IMR-90 (cell line): ENCODE data around the gene FAM168B. TPM values are rescaled to one million over a fixed set of nuclear protein-coding genes. Genes with fewer than 3 reads are reported as not detected.

Experiments used
- ATAC-seq: fragments of 200-7000 bp; cut with Tn5 transposase; 2 replicates; pipeline ENCODE4 v1.9.1; 2020; ENCODE audit warnings: low read depth, mild to moderate bottlenecking, moderate library complexity
- BruUV-seq: library from RNA; stranded (reverse); fragments of 400-500 nt; replicated peaks from 2 replicates; lab custom pipeline; 2021; lab: Mats Ljungman, UMichigan
- CTCF ChIA-PET: fragments of 300-600 bp; formaldehyde crosslinking; extraction: SDS; loops from one replicate; lab custom pipeline; 2021; ENCODE audit warnings: antibody characterized with exemption; lab: Yijun Ruan, JAX
- POLR2A ChIA-PET: fragments of 300-600 bp; sonication (Branson Sonifier 250); formaldehyde crosslinking; loops from one replicate; lab custom pipeline; 2022; ENCODE audit warnings: antibody characterized with exemption; ENCODE audit not compliant: unreplicated experiment; lab: Charles Lee
- DNase-seq: peaks from one replicate; pipeline ENCODE4 v3.0.0; 2013
- H2AFZ ChIP-seq: replicated peaks from 2 replicates; pipeline ENCODE3; 2013; ENCODE audit warnings: low read length, mild to moderate bottlenecking; ENCODE audit not compliant: poor library complexity
- H2AK5ac ChIP-seq: 2 replicates; pipeline ENCODE4 v1.6.1; 2013; ENCODE audit warnings: low read depth, low read length, inconsistent platforms
- H2AK9ac ChIP-seq: replicated peaks from 2 replicates; pipeline ENCODE3; 2013; ENCODE audit warnings: mild to moderate bottlenecking, low read depth, low read length, moderate library complexity; ENCODE audit not compliant: poor library complexity
- H2BK120ac ChIP-seq: 2 replicates; pipeline ENCODE4 v1.6.1; 2013; ENCODE audit warnings: low read depth, low read length, inconsistent platforms
- H2BK15ac ChIP-seq: 3 replicates; pipeline ENCODE4 v1.6.1; 2013; ENCODE audit warnings: low read depth, low read length, inconsistent platforms
- H2BK20ac ChIP-seq: 2 replicates; pipeline ENCODE4 v1.6.1; 2013; ENCODE audit warnings: low read depth, mild to moderate bottlenecking, inconsistent platforms, low read length, moderate library complexity
- H2BK5ac ChIP-seq: 2 replicates; pipeline ENCODE4 v1.6.1; 2013; ENCODE audit warnings: mild to moderate bottlenecking, low read depth, low read length, inconsistent platforms; ENCODE audit not compliant: poor library complexity, severe bottlenecking
- H3K14ac ChIP-seq: replicated peaks from 2 replicates; pipeline ENCODE4 v1.6.1; 2013; ENCODE audit warnings: low read depth, low read length, inconsistent platforms
- H3K18ac ChIP-seq: 2 replicates; pipeline ENCODE4 v1.6.1; 2013; ENCODE audit warnings: low read depth, low read length, control low read depth
- H3K23ac ChIP-seq: 2 replicates; pipeline ENCODE4 v1.6.1; 2013; ENCODE audit warnings: low read depth, low read length, inconsistent platforms
- H3K27ac ChIP-seq: 2 replicates; pipeline ENCODE4 v1.5.1; 2013; ENCODE audit warnings: mild to moderate bottlenecking, control low read depth, low read length; ENCODE audit not compliant: insufficient read depth
- H3K27me3 ChIP-seq: 2 replicates; pipeline ENCODE4 v1.6.1; 2013; ENCODE audit warnings: low read length; ENCODE audit not compliant: control insufficient read depth, insufficient read depth
- H3K36me3 ChIP-seq: 2 replicates; pipeline ENCODE4 v1.6.1; 2013; ENCODE audit warnings: low read length, mixed read lengths; ENCODE audit not compliant: control insufficient read depth, insufficient read depth
- H3K4ac ChIP-seq: 2 replicates; pipeline ENCODE4 v1.6.1; 2013; ENCODE audit warnings: low read depth, low read length, inconsistent platforms
- H3K4me1 ChIP-seq: 2 replicates; pipeline ENCODE4 v1.6.1; 2013; ENCODE audit warnings: low read length, mixed read lengths; ENCODE audit not compliant: control insufficient read depth, insufficient read depth
- H3K4me2 ChIP-seq: 2 replicates; pipeline ENCODE4 v1.6.1; 2013; ENCODE audit warnings: low read depth, mild to moderate bottlenecking, control low read depth, low read length, moderate library complexity
- H3K4me3 ChIP-seq: 2 replicates; pipeline ENCODE4 v1.5.1; 2013; ENCODE audit warnings: low read depth, mild to moderate bottlenecking, control low read depth, low read length, moderate library complexity; ENCODE audit not compliant: insufficient read depth
- H3K56ac ChIP-seq: 2 replicates; pipeline ENCODE4 v1.6.1; 2013; ENCODE audit warnings: low read length, inconsistent platforms; ENCODE audit not compliant: insufficient read depth; ENCODE audit errors: extremely low read depth
- H3K79me1 ChIP-seq, 2 experiments: 2 replicates each; pipeline ENCODE4 v1.6.1; 2013; ENCODE audit warnings: low read length in 2 of 2, inconsistent platforms in 1 of 2, low read depth in 1 of 2
- H3K9ac ChIP-seq: 2 replicates; pipeline ENCODE4 v1.6.1; 2013; ENCODE audit warnings: low read depth, low read length, control low read depth
- H3K9me1 ChIP-seq: 2 replicates; pipeline ENCODE4 v1.6.1; 2013; ENCODE audit warnings: low read length, inconsistent platforms; ENCODE audit not compliant: insufficient read depth
- H3K9me3 ChIP-seq: 2 replicates; pipeline ENCODE4 v1.6.1; 2013; ENCODE audit warnings: low read length; ENCODE audit not compliant: control insufficient read depth, insufficient read depth
- H4K20me1 ChIP-seq: 2 replicates; pipeline ENCODE4 v1.6.1; 2013; ENCODE audit warnings: low read length, inconsistent platforms; ENCODE audit not compliant: insufficient read depth
- H4K5ac ChIP-seq: 2 replicates; pipeline ENCODE4 v1.6.1; 2013; ENCODE audit warnings: mild to moderate bottlenecking, low read depth, low read length, control low read depth
- H4K8ac ChIP-seq, 2 experiments: 2 replicates each; pipeline ENCODE4 v1.6.1; 2013; ENCODE audit warnings: low read depth in 2 of 2, low read length in 2 of 2, control low read depth in 1 of 2, inconsistent platforms in 1 of 2
- H4K91ac ChIP-seq: 2 replicates; pipeline ENCODE4 v1.6.1; 2013; ENCODE audit warnings: low read depth, low read length, inconsistent platforms; ENCODE audit not compliant: insufficient read depth
- BHLHE40 ChIP-seq: fragments of 150-350 bp; IDR thresholded peaks from 2 replicates; pipeline ENCODE4 v1.6.1; 2016; ENCODE audit warnings: mild to moderate bottlenecking, low read depth, low read length
- CEBPB ChIP-seq: IDR thresholded peaks from 2 replicates; pipeline ENCODE4 v1.6.1; 2012; ENCODE audit warnings: low read depth, low read length, improper control_type of control experiment
- CHD1 ChIP-seq: IDR thresholded peaks from 2 replicates; pipeline ENCODE4 v1.6.1; 2012; ENCODE audit warnings: low read depth, low read length, improper control_type of control experiment
- ELK1 ChIP-seq: fragments of 150-350 bp; IDR thresholded peaks from 2 replicates; pipeline ENCODE4 v1.6.1; 2016; ENCODE audit warnings: low read depth, mild to moderate bottlenecking, low read length, moderate library complexity, borderline replicate concordance
- MAFK ChIP-seq: IDR thresholded peaks from 2 replicates; pipeline ENCODE4 v1.6.1; 2012; ENCODE audit warnings: low read depth, low read length, improper control_type of control experiment
- MAZ ChIP-seq: IDR thresholded peaks from 2 replicates; pipeline ENCODE4 v1.6.1; 2012; ENCODE audit warnings: low read depth, mild to moderate bottlenecking, low read length, improper control_type of control experiment, moderate library complexity, borderline replicate concordance
- NFE2L2 ChIP-seq: fragments of 150-350 bp; IDR thresholded peaks from 2 replicates; pipeline ENCODE4 v1.6.1; 2016; ENCODE audit warnings: low read depth, mild to moderate bottlenecking, low read length
- POLR2A ChIP-seq: IDR thresholded peaks from 2 replicates; pipeline ENCODE4 v1.6.1; 2012; ENCODE audit warnings: mild to moderate bottlenecking, low read depth, low read length
- RCOR1 ChIP-seq: IDR thresholded peaks from 2 replicates; pipeline ENCODE4 v1.6.1; 2012; ENCODE audit warnings: mild to moderate bottlenecking, low read length, improper control_type of control experiment; ENCODE audit not compliant: insufficient replicate concordance
- RFX5 ChIP-seq: IDR thresholded peaks from 2 replicates; pipeline ENCODE4 v1.8.0; 2012; ENCODE audit warnings: low read depth, mild to moderate bottlenecking, low read length, moderate library complexity
- SMC3 ChIP-seq: fragments of 150-350 bp; IDR thresholded peaks from 2 replicates; pipeline ENCODE4 v1.6.1; 2016; ENCODE audit warnings: low read depth, mild to moderate bottlenecking, antibody characterized with exemption, low read length, moderate library complexity
- WGBS, 2 experiments: methylation state at CpG; one replicate each; pipeline versions ENCODE4 v1.1.5 to v1.1.7; 2013; ENCODE audit warnings: missing lambda C conversion rate in 2 of 2; ENCODE audit not compliant: insufficient read length in 1 of 2; ENCODE audit errors: extremely low coverage in 2 of 2; 5-methylcytosine and 5-hydroxymethylcytosine counted together
- dilution Hi-C: fragments of 300-500 bp; cut with HindIII; formaldehyde crosslinking; loops from one replicate; pipeline ENCODE4 v1.14.3; 2018; ENCODE audit warnings: low sequenced_read_pairs; ENCODE audit not compliant: unreplicated experiment
- in situ Hi-C: fragments of 300-500 bp; cut with MboI; formaldehyde crosslinking; loops from 3 replicates; pipeline ENCODE4 v1.14.3; 2019; ENCODE audit warnings: low sequenced_read_pairs, inconsistent platforms, mixed read lengths
- intact Hi-C: fragments of 100-400 bp; cut with micrococcal nuclease; formaldehyde crosslinking; loops from 2 replicates; pipeline ENCODE4 v1.10.0; 2022
- polyA plus RNA-seq, 3 experiments: library from polyadenylated mRNA; depleted of rRNA; stranded (reverse); fragments of >200 nt; gene quantifications; 2 replicates each; pipeline ENCODE4 v1.2.3, GENCODE V29; 2012; ENCODE audit warnings: low replicate concordance in 1 of 3
- total RNA-seq: library from RNA; depleted of rRNA; stranded (reverse); fragments of >200 nt; gene quantifications from 2 replicates; pipeline ENCODE4 v1.2.3, GENCODE V29; 2012
- TF ChIP-seq, protein P1 (sequence below): fragments of 150-350 bp; IDR thresholded peaks from 2 replicates; pipeline ENCODE4 v1.6.1; 2017; ENCODE audit warnings: mild to moderate bottlenecking, antibody characterized with exemption, low read length, low read depth
- TF ChIP-seq, protein P2 (sequence below): conservative IDR thresholded peaks from 2 replicates; pipeline ENCODE4 v1.5.1; 2012; ENCODE audit warnings: mild to moderate bottlenecking, low read depth, low read length, improper control_type of control experiment

The FAM168B gene
- total and polyA plus RNA-seq, 2 of the 4 experiments (the other 2 are of a cell fraction), result 76.4 to 106 TPM

GRCh38 chr2:130998561-130998960, 94.7 kb downstream of the FAM168B start:
- Histone ChIP-seq H3K4me1 (no peaks in the 10 kb centered on the region), H3K14ac (no peak overlapping the region), H3K9me3 (no peaks in the 10 kb centered on the region), H3K4ac (no peak overlapping the region), H3K56ac (no peak overlapping the region), H2BK120ac (no peak overlapping the region), H3K4me3 (no peak overlapping the region), H2AK5ac (no peak overlapping the region), H4K20me1 (no peaks in the 10 kb centered on the region), H2BK15ac (no peak overlapping the region), H3K23ac (no peak overlapping the region), H2AK9ac (no peak overlapping the region), H4K5ac (no peak overlapping the region), H3K36me3 (no peaks in the 10 kb centered on the region), H3K18ac (no peak overlapping the region), H3K79me1 (no peaks in the 10 kb centered on the region), H4K91ac (no peak overlapping the region), H3K27me3 (peaks cover 4% of the 10 kb centered on the region), H2BK5ac (no peak overlapping the region), H3K9me1 (no peaks in the 10 kb centered on the region), H4K8ac (no peak overlapping the region), H3K4me2 (no peak overlapping the region), H2AFZ (no peak overlapping the region), H2BK20ac (no peak overlapping the region), H3K27ac (no peak overlapping the region), H3K9ac (no peak overlapping the region)
- no TSS peak for BruUV-seq
- DNase-seq (no peak), ATAC-seq (no peak)
- intact Hi-C loops (no loop called here), dilution Hi-C loops (no loop called here), in situ Hi-C loops (no loop called here)
- WGBS, 2 experiments, result no CpG with 5 or more reads among the region's 6 CpGs
- CTCF ChIA-PET, result no interaction called here
- POLR2A ChIA-PET, result no interaction called here
- no peak for TF ChIP-seq POLR2A
- TF ChIP-seq RFX5, result no peak
- TF ChIP-seq MAFK, result no peak
- TF ChIP-seq, protein P1, sequence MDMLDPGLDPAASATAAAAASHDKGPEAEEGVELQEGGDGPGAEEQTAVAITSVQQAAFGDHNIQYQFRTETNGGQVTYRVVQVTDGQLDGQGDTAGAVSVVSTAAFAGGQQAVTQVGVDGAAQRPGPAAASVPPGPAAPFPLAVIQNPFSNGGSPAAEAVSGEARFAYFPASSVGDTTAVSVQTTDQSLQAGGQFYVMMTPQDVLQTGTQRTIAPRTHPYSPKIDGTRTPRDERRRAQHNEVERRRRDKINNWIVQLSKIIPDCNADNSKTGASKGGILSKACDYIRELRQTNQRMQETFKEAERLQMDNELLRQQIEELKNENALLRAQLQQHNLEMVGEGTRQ, result no peak
- no peak for TF ChIP-seq MAZ
- TF ChIP-seq SMC3, result no peak
- TF ChIP-seq NFE2L2, result no peak
- no peak for TF ChIP-seq RCOR1
- no peak for TF ChIP-seq ELK1
- no peak for TF ChIP-seq CHD1
- TF ChIP-seq BHLHE40, result no peak
- TF ChIP-seq CEBPB, result no peak
- TF ChIP-seq, protein P2, sequence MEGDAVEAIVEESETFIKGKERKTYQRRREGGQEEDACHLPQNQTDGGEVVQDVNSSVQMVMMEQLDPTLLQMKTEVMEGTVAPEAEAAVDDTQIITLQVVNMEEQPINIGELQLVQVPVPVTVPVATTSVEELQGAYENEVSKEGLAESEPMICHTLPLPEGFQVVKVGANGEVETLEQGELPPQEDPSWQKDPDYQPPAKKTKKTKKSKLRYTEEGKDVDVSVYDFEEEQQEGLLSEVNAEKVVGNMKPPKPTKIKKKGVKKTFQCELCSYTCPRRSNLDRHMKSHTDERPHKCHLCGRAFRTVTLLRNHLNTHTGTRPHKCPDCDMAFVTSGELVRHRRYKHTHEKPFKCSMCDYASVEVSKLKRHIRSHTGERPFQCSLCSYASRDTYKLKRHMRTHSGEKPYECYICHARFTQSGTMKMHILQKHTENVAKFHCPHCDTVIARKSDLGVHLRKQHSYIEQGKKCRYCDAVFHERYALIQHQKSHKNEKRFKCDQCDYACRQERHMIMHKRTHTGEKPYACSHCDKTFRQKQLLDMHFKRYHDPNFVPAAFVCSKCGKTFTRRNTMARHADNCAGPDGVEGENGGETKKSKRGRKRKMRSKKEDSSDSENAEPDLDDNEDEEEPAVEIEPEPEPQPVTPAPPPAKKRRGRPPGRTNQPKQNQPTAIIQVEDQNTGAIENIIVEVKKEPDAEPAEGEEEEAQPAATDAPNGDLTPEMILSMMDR, result no peak
